SU-DHL-6 (cell line): ENCODE results near the gene RCHY1.

Source experiments
- H2AFZ ChIP-seq: fragments of 200-600 bp; sonication (generic); 2 replicates; pipeline ENCODE4 v1.6.1; 2014; ENCODE audit warnings: low read depth, mild to moderate bottlenecking, moderate library complexity, mixed read lengths, antibody characterized with exemption, low read length; ENCODE audit not compliant: severe bottlenecking
- H3F3A ChIP-seq: fragments of 200-600 bp; shearing (Covaris generic); 2 replicates; pipeline ENCODE4 v1.6.0; 2016; ENCODE audit warnings: antibody characterized with exemption, mild to moderate bottlenecking; ENCODE audit not compliant: insufficient read depth
- H3K27ac ChIP-seq: fragments of 200-600 bp; sonication (generic); 2 replicates; pipeline ENCODE4 v1.5.1; 2016; ENCODE audit warnings: low read depth, mild to moderate bottlenecking, low read length, moderate library complexity, mixed read lengths
- H3K27me3 ChIP-seq: fragments of 200-600 bp; sonication (generic), shearing (Covaris generic); 2 replicates; pipeline ENCODE4 v1.6.0; 2014; ENCODE audit warnings: mild to moderate bottlenecking, low read length
- H3K36me3 ChIP-seq: fragments of 200-600 bp; sonication (generic); 2 replicates; pipeline ENCODE4 v1.6.1; 2014; ENCODE audit warnings: mild to moderate bottlenecking, low read length, mixed read lengths
- H3K4me2 ChIP-seq: fragments of 300-600, 200-600 bp; shearing (Covaris generic), sonication (generic); 2 replicates; pipeline ENCODE4 v1.6.0; 2014; ENCODE audit warnings: low read length, low read depth, mild to moderate bottlenecking; ENCODE audit not compliant: poor library complexity, severe bottlenecking
- H3K4me3 ChIP-seq: fragments of 200-600 bp; sonication (generic); 2 replicates; pipeline ENCODE4 v1.5.1; 2014; ENCODE audit warnings: antibody characterized with exemption, low read length, mild to moderate bottlenecking, mixed read lengths; ENCODE audit not compliant: insufficient read depth, poor library complexity, severe bottlenecking
- H3K79me2 ChIP-seq: fragments of 200-600 bp; sonication (generic); 2 replicates; pipeline ENCODE4 v1.6.1; 2014; ENCODE audit warnings: mild to moderate bottlenecking, low read length, moderate library complexity; ENCODE audit not compliant: insufficient read depth
- H3K9ac ChIP-seq: fragments of 200-600 bp; sonication (generic); 2 replicates; pipeline ENCODE4 v1.7.0; 2014; ENCODE audit warnings: mild to moderate bottlenecking, low read length
- H3K9me2 ChIP-seq: fragments of 200-600 bp; sonication (generic); replicated peaks from 2 replicates; pipeline ENCODE4 v1.6.1; 2014; ENCODE audit warnings: low read length; ENCODE audit not compliant: insufficient read depth
- H3K9me3 ChIP-seq: fragments of 200-600 bp; sonication (generic); 2 replicates; pipeline ENCODE4 v1.6.1; 2014; ENCODE audit warnings: low read length, mixed read lengths; ENCODE audit not compliant: insufficient read depth
- H4K20me1 ChIP-seq: fragments of 200-600 bp; sonication (generic); 2 replicates; pipeline ENCODE4 v1.6.1; 2014; ENCODE audit warnings: low read depth, mild to moderate bottlenecking, antibody characterized with exemption, low read length, moderate library complexity, mixed read lengths
- CTCF ChIP-seq: fragments of 200-600 bp; sonication (generic); IDR thresholded peaks from one replicate; pipeline ENCODE4 v1.5.1; 2017; ENCODE audit warnings: antibody characterized with exemption, mild to moderate bottlenecking, low read length, moderate library complexity; ENCODE audit not compliant: insufficient read depth, poor library complexity, severe bottlenecking
- EZH2phosphoT487 ChIP-seq: fragments of 200-600 bp; sonication (generic), shearing (Covaris generic); conservative IDR thresholded peaks from 2 replicates; pipeline ENCODE4 v1.6.1; 2018; ENCODE audit warnings: mild to moderate bottlenecking, antibody characterized with exemption, low read length, moderate library complexity, mixed read lengths

Gene RCHY1

GRCh38 chr4:75530556-75531322 lies 16.5 kb upstream of the RCHY1 start:
- Histone ChIP-seq H3K79me2 (no peaks in the 10 kb centered on the region), H3K27ac (no peak overlapping the region), H3K9me2 (no peaks in the 10 kb centered on the region), H3K9ac (no peak overlapping the region), H3K4me3 (no peak overlapping the region), H3K9me3 (no peaks in the 10 kb centered on the region), H3K4me2 (no peak overlapping the region), H3K36me3 (0 out of 2 replicates have a peak, but pooled peaks cover 8% of the 10 kb centered on the region), H3K27me3 (no peaks in the 10 kb centered on the region), H2AFZ (no peak overlapping the region), H4K20me1 (no peaks in the 10 kb centered on the region), H3F3A (no peaks in the 10 kb centered on the region)
- TF ChIP-seq CTCF: no peak
- TF ChIP-seq EZH2phosphoT487: no peak

DNA sequence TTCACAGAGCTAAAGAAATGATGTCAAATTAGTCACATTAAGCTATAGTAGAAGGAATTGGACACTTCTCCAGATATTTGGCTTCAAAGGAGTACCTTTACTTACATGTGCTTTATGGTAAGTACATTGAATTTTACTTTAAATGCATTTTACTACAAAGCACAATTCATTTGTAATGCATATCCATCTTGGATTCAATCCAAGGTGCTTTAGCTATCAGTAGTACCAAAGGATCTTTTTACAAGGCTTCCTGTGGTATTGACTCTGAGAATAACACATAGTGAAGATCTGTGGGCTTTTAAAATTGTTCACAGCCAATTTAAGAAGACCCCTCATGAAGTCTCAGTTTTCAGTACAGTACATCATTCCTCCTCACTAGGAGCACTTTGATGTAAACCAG lies 13.3 kb upstream of the RCHY1 start:
- Histone ChIP-seq H3K79me2 (no peaks in the 10 kb centered on the region), H3K9me3 (no peaks in the 10 kb centered on the region), H3K27ac (no peak overlapping the region), H2AFZ (no peak overlapping the region), H3K9ac (no peak overlapping the region), H3K9me2 (no peaks in the 10 kb centered on the region), H3K4me2 (no peak overlapping the region), H4K20me1 (no peaks in the 10 kb centered on the region), H3K36me3 (0 out of 2 replicates have a peak, but pooled peaks cover 8% of the 10 kb centered on the region), H3F3A (no peaks in the 10 kb centered on the region), H3K4me3 (no peak overlapping the region), H3K27me3 (no peaks in the 10 kb centered on the region)
- TF ChIP-seq EZH2phosphoT487 (no peak), CTCF (no peak)

DNA sequence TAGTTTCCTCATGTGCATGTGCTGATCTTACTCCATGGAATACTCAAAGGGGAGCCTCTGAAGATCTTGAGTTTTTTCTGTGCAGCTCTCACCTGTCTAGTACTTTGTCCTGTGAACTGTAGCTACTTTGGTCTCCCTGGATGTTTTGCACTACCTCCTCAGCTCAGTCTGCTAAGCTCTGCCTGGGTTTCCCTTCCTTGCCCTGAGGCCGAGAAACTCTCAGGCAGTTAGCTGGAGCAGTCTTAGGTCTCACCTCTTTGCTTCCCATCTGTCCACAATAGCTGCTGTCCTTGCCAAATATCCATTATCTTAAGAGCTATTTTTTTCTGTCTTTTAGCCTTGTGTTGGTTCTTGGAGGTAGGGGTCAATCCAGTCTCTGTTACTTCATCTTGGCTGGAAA lies 11.7 kb upstream of the RCHY1 start:
- H3K9me3 ChIP-seq: no peaks in the 10 kb centered on the region
- H3F3A ChIP-seq: no peaks in the 10 kb centered on the region
- no peak overlapping the region for H3K9ac ChIP-seq
- H3K27ac ChIP-seq: no peak overlapping the region
- H3K36me3 ChIP-seq: 0 out of 2 replicates have a peak, but pooled peaks cover 8% of the 10 kb centered on the region
- TF ChIP-seq EZH2phosphoT487 (no peak), CTCF (no peak)
- H3K27me3 ChIP-seq: no peaks in the 10 kb centered on the region
- H4K20me1 ChIP-seq: no peaks in the 10 kb centered on the region
- no peak overlapping the region for H3K4me2 ChIP-seq
- H3K79me2 ChIP-seq: no peaks in the 10 kb centered on the region
- no peak overlapping the region for H2AFZ ChIP-seq
- no peak overlapping the region for H3K4me3 ChIP-seq
- no peaks in the 10 kb centered on the region for H3K9me2 ChIP-seq
